Measurements from ENCODE around the gene MT1M. TPM values are rescaled to one million over a fixed set of nuclear protein-coding genes. Genes with fewer than 3 reads are reported as not detected.

Gene MT1M
- total and polyA plus RNA-seq, 10 of the 15 experiments (the other 5 are each of a cell fraction or from before 2014, with no cell fraction given), result not detected

DNA sequence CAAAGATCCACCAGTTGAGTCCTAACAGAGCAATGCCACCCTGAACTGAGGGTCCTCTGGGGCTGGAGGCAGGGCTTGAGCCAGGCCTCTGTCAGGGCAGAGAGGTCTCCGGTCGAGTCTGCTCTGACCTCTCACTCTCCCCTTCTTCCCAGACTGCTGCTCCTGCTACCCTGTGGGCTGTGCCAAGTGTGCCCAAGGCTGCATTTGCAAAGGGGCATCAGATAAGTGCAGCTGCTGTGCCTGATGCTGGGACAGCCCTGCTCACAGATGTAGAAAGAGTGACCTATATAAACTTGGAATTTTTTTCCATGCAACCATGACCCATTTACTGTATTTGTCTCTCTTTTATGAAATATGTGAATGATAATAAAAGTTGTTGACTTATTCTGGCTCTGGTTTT is 16.8 kb downstream of the MT1M start:
- POLR2A ChIA-PET, result interaction anchor here (0.6 kb wide), 1 partner anchor 24 kb away, joined by 3 read pairs; the partner anchor contains the start of gene MT1E
- H3K27ac ChIP-seq (ENCODE audit: control insufficient read depth, insufficient read depth), result no peak overlapping the region
- BruUV-seq (replicated peaks), result no TSS peak
- ATAC-seq, result no peak
- H3K36me3 ChIP-seq (ENCODE audit: control insufficient read depth in 2 of 2, insufficient read depth in 2 of 2, low read length in 1 of 2), result no peaks in the 10 kb centered on the region
- H2AFZ ChIP-seq (ENCODE audit: control insufficient read depth, low read depth, low read length), result no peak overlapping the region
- H3K9me3 ChIP-seq (replicated peaks; ENCODE audit: control insufficient read depth, insufficient read depth, low read length), result no peaks in the 10 kb centered on the region
- H3K9ac ChIP-seq (ENCODE audit: control insufficient read depth, insufficient read depth, low read length), result no peak overlapping the region
- H3K27me3 ChIP-seq (replicated peaks in 1 of 2; ENCODE audit: control insufficient read depth in 2 of 2, insufficient read depth in 2 of 2, low read length in 1 of 2), result peaks cover 8 to 17% of the 10 kb centered on the region in 2 experiments
- FAIRE-seq, result no peak
- 51% methylated on average over 2 of the region's 2 CpGs for WGBS (ENCODE audit: insufficient coverage, insufficient replicate concordance, low lambda C conversion rate, missing lambda C conversion rate)
- no peaks in the 10 kb centered on the region for H3K79me2 ChIP-seq (ENCODE audit: control insufficient read depth, insufficient read depth, low read length)
- no peaks in the 10 kb centered on the region for H3K4me1 ChIP-seq (ENCODE audit: control insufficient read depth, insufficient read depth, low read length)
- RAD21 ChIA-PET (ENCODE audit: unreplicated experiment), result no interaction called here
- no peak overlapping the region for H3K4me2 ChIP-seq (ENCODE audit: control insufficient read depth, insufficient read depth)
- intact Hi-C loops (cut with micrococcal nuclease; ENCODE audit: unreplicated experiment) (no loop called here), in situ Hi-C loops (cut with MboI) (no loop called here)
- SMC1A ChIA-PET (ENCODE audit: uncharacterized antibody, unreplicated experiment), result interaction anchor here (1.0 kb wide), 1 partner anchor 11 kb away, joined by 3 read pairs; no protein-coding TSS in a partner anchor
- H4K20me1 ChIP-seq (ENCODE audit: control insufficient read depth, insufficient read depth), result no peaks in the 10 kb centered on the region
- no peak overlapping the region for H3K4me3 ChIP-seq
- DNase-seq (ENCODE audit: low read depth, low spot score), result no peak
- TF ChIP-seq E2F8 (IDR thresholded peaks at IDR 0.05; ENCODE audit: low read depth, partially characterized antibody) (no peak), CHD2 (IDR thresholded peaks at IDR 0.05; ENCODE audit: borderline replicate concordance, low read depth, low read length) (no peak), SMAD1 (IDR thresholded peaks at IDR 0.05; ENCODE audit: low read depth, partially characterized antibody) (no peak), HDAC6 (IDR thresholded peaks at IDR 0.05; ENCODE audit: unreplicated experiment) (no peak), PML (IDR thresholded peaks at IDR 0.05; ENCODE audit: low read length) (no peak), NRF1 (conservative IDR thresholded peaks at IDR 0.05; ENCODE audit: low read depth, low read length) (no peak), BHLHE40 (IDR thresholded peaks at IDR 0.05; ENCODE audit: borderline replicate concordance in 1 of 2, low read depth in 2 of 2, low read length in 1 of 2) (no peak)
- CTCF ChIA-PET, result no interaction called here
